G401 (cell line): ENCODE data around the gene ZMYND8. TPM values are rescaled to one million over a fixed set of nuclear protein-coding genes. Genes with fewer than 3 reads are reported as not detected.

Experiments
- DNase-seq: peaks from one replicate; pipeline ENCODE4 v3.0.0-alpha.2; 2015; ENCODE audit warnings: low spot score
- in situ Hi-C: cut with HindIII; loops from 2 replicates; pipeline ENCODE4 v1.10.0; 2016; ENCODE audit warnings: low sequenced_read_pairs, mixed read lengths
- total RNA-seq: library from RNA; depleted of rRNA; stranded (reverse); fragments of >200 nt; shearing (Covaris generic); gene quantifications from 2 replicates; pipeline ENCODE4 v1.2.3, GENCODE V29; 2014

Gene ZMYND8
- total RNA-seq, 1 experiment from 2014 or later = 24.7 TPM

DNA sequence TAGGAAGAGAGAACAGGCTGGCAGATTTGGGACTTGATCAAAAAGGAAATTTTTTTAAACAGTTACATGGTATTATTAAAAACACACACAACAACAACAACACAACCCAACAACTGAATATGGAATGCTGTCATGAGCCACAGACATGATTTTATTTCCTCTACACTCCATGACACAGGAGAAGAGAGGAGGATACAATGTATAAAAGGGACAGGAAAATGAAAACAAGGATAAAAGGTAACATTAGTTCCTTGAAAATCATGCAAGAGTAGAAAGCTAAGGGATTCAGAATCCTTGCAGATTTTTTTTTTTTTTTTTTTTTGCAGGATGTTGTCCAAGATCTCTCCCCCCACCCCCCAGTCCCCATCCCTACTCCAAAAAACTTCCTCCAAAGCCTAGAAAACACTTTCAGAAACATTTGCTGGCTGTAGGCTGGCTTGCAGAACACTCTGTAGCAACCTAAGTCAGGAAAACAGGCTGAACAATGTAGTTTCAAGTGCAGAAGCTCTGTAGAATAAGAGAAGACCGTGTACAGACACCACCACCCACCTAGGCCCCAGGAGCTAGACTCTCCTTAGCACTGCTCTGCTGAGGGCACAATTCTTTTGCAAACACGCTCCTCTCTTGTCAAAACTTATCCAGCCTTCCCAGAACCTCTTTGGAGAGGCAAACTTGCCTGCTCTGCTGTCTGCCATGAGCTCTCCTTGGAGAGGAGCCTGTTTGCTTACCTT lies 845 bp downstream of the ZMYND8 start:
- in situ Hi-C loops = no loop called here
- DNase-seq = peak; percentile 44

DNA sequence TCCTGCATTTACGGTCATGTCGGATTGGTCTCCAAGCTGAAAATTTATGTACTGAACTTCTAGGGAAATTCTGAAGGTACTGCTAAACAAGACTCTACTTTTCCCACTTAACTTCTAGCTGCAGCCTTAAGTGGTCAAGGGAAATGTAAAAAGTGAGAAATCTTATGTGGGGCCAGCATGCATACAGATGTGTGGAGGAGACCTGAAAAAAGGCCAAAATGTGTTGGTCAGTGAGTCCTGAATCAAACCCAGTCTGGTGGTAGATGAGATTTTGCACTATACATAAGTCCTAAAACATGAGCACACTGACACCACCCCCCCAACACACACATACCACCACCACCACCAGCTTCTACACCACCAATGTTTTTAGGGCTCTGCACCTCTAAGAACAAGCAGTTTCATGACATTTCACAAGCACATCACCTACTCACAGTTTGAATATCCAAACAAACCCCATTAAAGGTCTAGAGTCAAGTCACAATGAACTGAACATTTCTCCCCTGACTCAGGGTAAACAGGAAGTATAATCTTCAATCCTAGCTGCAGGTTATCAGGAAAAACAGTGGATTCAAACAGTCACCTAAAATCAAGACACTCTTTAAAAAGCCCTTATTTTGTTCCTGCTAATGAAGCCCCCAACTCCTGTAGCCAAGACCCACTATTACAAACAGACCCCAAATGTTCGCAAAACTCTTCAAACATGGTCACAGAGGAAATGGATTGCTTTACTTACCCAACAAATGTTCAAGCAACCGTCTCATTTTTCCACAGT lies 1.6 kb downstream of the ZMYND8 start:
- DNase-seq = peak; percentile 45
- in situ Hi-C loops = no loop called here

DNA sequence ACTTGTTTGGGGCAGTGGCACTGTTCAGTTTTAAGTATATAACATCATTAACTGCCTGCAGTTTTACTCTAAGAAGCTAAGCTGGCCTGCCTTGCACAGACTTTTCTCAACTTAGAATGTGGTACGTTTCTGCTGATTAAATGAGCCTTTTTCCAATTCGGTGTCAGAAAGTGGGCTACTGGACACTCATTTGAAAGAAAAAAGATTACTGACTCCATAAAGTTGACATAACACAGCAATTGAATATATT lies 2.1 kb downstream of the ZMYND8 start:
- DNase-seq = peak; percentile 53
- in situ Hi-C loops = no loop called here

DNA sequence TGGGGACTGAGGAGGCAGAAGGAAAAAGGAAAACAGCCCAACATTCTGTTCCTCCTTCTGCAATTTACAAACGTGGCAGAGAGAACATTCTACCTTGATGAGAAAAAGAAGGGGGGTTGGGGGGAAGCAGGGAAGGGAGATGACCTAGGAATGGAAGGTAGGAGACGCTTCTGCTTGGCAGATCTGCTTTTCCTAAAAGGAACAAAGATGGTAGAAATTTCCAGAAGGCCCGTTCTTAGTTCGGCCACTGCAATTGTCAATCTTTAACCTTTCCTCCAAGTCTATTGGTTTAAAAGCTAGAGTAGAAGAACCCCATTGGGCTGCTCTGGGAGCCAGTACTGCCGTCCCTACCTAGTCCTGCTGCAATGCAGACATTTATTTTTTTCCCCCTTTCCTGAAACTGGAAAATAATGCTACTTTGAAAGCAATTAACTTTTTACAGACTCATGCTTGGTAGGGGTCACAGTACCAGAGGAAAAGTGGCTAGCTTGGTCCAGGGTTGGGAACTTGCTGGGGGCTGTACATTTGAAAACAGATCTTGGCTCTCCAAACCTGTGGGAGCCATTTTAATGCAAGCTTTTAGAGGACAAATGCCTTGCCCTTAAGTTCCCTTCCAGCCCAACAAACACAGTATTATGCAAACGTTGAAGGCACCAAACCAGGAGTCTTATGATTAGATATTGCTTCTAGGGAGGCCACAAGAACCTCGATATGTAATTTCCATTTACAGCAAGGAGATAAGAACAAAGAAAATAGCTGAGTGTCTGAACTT lies 2.6 kb downstream of the ZMYND8 start:
- peak; percentile 60 for DNase-seq
- in situ Hi-C loops = no loop called here

DNA sequence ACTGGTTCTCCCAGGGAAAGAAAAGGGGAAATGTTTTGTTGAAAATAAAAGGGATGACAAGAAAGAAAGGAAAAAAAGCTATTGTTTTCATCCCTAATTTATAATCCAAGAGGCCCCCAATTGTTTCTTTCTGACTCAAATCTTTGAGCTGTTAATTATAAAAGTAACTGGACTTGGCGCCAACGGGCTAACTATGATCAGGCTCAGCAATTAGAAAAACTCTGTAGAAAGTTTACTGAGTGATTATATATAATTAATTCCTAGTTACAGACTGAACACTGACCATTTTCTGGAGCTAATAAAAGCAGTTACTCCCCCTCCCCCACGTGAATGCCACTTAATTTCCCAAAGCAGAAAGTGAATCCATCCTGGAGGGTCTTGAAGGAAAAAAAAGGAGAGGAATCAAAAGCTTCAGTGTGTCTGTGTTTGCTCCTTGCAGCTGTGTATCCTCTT lies 3.2 kb downstream of the ZMYND8 start:
- in situ Hi-C loops = no loop called here
- peak; percentile 51 for DNase-seq

DNA sequence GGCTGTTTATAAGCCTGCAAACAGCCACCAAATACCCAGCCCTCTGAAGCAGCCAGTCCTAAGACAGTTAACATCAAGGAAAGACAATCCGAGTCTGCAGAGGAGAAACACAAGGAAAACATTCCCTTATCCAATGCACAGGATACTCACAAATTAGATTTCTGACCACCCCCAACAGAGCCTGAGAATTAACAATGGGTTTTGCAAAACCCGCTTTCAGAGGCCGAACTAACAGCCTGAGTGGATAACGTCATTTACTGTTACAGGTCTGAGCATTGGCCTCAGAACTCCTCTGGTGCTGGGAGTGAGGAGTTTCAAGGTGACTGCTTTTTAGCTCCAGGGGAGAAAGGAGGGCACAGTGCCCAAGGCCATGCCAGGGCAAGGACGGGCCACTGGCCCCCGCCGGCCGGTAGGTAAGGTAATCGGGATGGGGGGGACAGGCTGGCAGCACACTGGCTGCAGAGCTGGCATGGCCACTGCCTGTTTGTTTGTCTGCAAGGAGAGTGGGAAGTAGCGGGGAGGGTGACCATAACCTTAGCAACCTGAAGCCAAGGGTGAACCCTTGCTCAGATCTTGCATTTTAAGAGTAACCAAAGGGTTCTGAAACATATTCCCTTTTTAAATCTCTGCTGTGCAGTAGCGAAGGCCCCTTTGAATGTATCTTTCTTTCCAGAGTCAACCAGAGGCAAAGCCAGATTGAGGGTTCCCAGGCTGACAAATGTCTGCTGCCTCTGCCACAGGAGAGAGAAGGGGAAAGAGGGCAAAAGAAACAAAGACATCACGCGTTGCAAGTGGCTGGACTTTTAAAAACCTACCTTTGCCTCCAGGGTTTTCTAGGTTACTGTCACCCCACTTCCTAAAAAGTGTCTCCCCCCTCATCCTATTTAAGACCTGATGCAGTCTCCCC lies 3.9 kb downstream of the ZMYND8 start:
- in situ Hi-C loops = no loop called here
- peak; percentile 84 for DNase-seq

DNA sequence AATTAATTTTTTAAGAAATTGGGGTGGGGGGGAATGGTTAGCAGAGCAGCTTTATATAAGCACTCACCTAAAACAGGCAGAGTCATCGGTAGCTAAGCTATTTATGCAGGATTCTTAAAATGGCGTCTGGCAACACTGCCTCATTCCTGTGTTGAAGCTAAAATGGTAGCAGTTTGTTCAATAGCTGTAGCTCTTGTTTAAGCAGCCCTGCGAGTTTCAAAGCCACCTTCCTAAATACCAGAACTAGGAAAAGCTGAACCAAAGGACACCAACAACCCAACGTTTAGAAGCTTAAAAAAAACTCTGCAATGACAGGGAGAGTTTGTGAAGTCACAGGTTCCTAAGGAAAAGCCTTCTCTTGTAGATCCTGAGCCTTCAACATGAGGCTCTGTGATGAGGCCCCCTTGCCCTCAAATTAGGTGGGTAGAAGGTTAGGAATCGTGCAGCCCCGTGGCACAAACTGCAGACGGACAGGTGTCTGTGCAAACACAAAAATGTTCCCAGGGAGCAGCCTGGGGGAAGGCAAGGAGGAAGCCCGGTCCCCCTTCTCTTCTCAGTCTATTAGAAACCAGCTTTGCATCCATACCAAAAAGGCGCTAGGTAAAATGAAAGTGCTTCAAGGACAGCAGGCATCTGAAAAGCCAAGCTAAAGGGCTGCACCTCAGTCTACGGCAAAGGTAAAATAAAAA lies 4.7 kb downstream of the ZMYND8 start:
- DNase-seq = peak; percentile 79
- in situ Hi-C loops = no loop called here

DNA sequence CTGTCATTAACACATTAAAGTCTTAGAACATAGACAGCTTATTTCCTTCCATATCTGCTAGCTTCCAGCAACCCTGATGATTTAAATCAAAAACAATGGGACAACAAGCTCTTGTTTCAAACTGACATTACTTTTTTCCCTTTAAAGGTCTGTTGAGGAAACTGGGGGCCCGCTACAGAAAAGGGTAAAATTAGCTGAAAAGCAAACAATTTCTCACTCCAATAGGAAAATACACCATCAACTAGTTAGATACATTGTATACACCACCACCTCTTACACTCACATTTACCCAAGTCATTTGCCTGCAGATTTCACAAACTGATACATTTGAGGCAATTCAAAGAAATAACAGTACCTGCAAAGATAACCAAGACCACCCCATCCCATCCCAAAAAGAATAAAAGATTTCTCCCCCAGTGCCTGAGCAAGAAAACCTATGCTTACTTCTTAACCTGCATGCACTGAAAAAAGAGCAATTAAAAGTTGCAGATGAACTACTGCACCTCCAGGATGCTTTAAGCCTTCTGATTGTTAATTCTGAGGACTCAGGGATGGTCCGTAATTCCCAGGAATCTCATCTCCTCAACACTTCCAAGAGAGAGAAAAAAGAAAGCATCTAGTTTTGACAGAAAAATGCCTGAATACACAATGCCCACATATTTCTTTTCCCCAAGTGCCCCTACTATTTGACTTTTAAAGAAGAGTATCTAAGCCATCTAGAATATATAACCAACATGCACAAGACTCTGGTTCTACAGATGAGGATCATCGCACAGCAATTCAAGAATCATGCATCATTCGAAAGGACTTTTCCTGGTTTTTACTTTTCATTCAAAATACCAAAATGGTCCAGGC lies 5.6 kb downstream of the ZMYND8 start:
- DNase-seq = peak; percentile 69
- in situ Hi-C loops = no loop called here

DNA sequence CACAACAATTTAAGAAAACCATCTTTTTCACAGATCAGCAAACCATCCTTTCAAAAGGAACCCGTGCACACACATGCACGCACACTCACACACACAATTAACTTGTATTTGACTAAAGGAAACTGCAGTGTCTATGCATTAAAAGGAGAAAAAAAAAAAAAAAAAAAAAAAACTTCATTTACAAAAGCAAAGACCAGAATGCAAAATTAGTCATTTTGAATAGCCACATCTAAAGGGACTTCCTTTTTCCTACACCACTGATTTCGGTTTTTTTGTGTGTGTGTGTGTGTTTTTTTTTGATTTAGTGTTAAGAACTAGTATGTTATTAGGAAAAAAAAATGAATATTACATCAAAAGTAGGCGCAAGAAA lies 6.3 kb downstream of the ZMYND8 start:
- no peak for DNase-seq
- in situ Hi-C loops = no loop called here

DNA sequence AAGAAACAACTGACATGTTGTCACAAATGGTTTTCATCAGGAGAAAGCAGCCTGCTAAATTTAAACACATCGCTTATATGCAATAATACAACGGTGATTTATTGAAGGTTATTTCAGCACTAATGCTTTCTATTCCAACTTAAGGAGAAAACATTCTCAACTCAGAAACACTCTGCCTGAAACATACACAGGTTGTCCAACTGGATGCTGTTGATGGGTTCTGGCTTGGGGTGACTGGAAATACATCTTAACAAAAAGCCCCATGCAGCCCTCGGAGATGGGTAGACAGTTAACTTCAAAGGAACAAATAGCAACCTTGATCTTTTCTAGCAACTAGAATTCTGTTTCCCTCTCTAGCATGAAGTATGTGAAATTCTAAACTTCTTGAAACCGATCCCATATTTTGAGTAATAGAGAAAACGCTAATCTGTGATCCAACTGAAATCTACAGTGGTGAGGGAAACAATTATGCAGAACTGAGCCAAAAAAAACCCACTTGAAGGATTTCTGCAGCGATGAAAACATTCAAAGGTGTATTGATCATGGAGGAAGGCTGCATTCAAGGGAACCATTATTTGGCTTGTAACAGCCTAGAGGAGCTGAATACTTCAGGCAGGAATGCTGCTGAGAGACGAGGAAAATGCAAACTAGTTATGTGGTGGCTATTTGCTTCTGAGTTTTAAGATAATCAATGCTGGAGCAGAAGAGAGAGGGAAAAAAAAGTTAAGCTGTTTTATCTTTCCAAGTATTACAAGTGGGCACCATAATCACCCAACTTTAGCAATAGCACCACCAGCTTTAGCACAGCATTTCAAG lies 6.9 kb downstream of the ZMYND8 start:
- in situ Hi-C loops = no loop called here
- DNase-seq = peak; percentile 54

DNA sequence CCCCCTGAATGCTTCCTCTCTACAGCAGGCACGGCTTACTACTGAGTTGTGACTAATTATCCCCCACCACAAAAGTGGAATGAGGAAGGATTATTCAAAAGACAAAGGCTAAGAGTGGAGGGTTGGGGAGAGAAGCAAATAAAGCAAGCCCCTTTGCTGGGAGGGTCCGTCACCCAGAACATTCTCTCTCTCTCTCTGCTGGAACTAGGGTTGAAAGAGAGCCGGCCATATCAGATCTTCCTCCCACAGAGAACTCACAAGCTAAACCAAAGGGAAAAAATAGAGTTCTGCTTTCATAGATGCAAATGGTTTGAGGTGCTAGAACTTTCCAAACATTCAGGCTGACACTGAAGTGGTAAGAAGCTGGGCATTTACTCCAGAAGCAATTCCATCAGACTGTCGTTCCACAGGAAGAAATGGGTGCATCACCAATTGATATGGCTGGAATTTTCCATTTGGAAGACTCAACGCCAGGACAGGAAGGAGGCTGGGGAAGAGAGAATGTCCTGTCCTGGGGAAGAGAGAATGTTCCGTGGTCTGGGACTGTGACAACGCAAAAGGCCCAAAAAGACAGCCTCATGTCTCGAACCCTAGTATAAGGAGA lies 7.9 kb downstream of the ZMYND8 start:
- DNase-seq = peak; percentile 82
- in situ Hi-C loops = no loop called here

DNA sequence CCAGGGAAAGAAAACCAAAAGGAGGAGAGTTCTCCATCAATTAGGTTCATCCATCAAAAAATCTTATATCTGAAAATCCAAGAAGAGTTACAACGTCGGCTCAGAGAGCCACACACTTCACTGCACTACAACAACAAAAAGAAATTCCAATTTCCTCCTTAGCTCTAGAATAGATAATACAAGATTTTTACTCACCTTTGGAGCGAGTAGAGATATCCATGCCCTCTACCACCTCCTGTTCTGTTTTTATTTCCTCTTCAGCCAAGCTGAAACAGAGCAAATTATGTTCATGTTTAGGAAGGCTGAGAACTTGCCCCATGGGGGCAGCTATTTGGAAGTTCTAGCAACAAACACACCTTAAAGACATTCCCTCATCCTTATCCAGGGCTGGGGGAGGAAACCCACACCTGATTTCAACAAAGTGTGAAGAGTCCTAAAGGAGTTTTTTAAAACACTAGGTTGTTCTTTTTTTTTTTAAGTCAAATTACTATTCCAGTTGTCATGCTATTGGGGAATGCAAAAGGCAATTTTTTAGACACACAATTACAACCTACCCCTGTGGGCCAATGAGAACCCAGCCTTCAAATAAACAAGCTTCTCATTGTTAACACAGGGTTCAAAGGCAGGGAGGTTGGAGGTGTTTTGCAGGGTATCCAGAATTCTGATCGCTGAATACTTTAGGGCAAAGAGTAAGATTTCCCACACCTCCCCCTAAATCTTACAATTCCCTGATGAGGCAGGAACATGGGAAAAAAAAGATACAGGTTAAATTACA lies 8.7 kb downstream of the ZMYND8 start:
- peak; percentile 55 for DNase-seq
- in situ Hi-C loops = no loop called here

DNA sequence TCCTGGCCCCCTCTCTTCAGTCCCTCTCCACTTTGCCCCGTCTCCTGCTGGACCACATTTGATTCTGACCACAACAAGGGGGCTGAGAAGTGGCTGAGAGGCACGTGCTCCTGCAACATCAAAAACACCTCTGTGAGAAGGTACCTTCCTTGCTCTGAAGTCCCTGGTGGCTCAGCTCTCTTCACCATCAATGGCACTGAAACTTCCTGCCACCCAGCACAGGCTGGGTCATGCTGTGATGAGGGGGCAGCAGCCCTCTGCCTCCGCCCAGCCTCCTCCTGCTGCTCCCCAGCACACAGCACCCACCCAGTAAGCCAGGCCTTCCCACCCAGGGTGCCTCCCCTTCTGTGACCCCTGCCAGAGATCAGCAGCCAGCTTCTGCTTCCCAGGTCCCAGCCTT lies 10.3 kb downstream of the ZMYND8 start:
- no peak for DNase-seq
- in situ Hi-C loops = no loop called here

DNA sequence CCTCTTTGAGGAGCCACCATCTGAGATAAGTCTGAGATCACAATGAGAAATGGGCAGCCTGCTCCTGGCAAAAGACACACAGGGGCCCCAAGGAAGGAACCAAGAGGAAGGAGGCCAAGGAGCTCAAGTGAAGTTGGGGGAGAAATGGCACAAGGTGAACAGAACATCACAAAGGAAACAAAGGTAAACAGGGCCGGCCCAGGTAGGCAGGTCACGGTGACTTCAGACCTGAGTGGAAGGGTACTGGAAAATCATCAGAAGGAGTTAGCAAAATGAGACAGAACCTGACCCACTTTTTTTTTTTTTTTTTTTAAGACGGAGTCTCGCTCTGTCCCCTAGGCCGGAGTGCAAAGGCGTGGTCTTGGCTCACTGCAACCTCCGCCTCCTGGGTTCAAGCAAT lies 11.3 kb downstream of the ZMYND8 start:
- no peak for DNase-seq
- in situ Hi-C loops = no loop called here

DNA sequence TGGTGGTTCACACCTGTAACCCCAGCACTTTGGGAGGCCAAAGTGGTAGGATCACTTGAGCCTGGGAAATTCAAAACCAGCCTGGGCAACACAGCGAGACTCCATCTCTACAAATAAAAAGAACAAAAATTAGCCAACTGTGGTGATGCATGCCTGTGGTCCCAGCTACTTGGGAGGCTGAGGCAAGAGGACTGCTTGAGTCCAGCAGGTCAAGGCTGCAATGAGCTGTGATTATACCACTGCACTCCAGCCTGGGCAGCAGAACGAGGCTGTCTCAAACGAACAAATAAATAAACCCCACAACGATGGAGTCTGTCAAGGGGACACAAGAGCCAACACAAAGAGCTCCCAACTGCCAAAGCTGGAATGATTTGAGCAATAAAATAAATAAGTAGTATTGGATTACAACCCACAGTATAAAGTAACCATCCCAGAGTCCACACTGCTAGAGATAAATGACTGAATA lies 13.5 kb downstream of the ZMYND8 start:
- no peak for DNase-seq
- in situ Hi-C loops = no loop called here

DNA sequence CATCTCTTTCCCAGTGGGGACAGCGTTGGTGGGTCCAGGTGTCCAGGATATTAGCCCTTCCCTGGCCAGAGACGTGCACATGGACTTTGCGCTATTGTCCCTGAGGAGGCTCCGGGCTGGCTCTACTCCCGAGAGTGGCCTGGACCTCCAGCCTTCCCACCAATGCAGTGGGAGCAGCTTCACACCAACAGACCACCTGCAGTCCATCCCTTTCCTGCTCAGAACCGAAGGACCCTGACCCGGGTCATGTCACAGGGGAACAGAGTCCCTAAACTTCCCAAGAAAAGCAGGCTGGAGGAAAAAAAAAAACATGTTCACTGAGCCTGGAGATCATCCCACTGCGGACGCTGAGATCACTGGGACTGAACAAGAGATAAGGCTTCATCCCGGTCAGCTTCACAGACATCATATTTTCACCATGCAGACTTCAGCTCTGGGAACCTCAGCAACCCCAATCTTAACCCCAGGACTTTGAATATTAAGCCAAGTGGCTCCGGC lies 18.3 kb downstream of the ZMYND8 start:
- in situ Hi-C loops = no loop called here
- no peak for DNase-seq
